ENCODE results near the gene TMIGD2.

TMIGD2 gene

DNA sequence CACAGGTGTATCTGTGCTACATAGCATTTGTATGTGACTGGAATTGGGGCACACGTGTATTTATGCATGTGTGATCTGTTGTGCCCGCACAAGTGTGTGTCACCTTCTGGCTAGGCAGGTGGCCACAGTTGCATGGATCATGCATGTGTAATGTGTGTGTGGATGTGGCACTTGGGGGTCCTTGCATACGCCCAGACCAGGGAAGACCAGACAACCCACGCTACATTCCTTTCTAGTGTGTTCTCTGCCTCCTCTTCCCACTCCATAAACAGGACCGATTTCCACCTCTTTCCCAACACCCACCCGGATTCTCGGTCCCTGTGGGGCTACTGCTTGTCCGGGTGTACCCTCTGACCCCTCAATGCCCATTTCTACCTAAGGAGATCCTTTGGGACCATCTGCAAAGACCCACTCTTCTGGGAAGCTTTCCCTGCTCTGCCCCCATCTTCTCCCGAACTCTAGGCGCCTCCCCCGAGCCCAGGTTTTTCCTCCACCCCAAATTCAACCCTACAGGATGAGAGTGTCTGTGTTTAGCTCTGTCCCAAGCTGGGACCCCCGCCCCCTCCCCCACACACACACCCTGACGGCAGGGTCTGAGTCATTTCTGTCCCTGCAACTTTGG, 24.1 kb upstream of the TMIGD2 start:
- DNase-seq, result no peak

DNA sequence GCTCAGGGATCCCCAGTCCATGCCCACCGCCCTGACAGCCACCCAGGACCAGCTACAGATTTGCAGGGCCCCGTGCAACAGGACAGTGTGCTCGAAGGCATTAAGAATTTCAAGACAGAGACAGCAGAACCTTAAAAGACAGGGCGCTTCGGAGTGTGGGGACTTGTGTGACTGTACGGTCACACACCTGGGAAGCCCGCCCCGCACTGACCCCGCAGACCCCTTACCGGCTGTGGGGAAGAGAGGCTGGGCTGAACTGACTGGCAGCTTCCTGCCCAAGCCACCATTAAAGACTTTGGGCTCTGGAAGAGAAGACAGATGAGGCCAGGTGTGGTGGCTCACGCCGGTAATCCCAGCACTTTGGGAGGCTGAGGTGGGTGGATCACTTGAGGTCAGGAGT, 22.0 kb upstream of the TMIGD2 start:
- DNase-seq, result no peak

GRCh38 chr19:4323692-4324091, 21.5 kb upstream of the TMIGD2 start:
- no peak for DNase-seq

- DNase-seq, result no peak
These were observed 20.9 kb upstream of the TMIGD2 start for GRCh38 chr19:4322942-4323665.

DNA sequence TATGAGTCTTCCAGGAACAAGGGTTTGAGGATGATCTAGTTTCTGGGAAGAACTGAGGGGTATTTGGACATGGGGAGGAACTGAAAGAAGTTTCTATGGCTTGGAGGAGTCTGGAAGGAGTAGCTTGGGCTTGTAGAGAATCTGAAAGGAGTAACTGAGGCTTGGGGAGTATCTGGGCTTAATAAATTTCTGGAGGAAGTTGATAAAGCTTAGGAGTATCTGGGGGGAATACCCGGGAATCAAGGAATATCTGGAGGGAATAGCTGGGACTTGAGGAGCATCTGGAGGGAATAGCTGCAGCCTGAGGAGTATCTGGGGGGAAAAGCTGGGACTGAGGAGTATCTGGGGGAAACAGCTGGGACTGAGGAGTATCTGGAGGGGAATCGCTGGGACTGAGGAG, 18.2 kb upstream of the TMIGD2 start:
- no peak for DNase-seq

GRCh38 chr19:4319067-4319718, 17.0 kb upstream of the TMIGD2 start:
- DNase-seq, result no peak

DNA sequence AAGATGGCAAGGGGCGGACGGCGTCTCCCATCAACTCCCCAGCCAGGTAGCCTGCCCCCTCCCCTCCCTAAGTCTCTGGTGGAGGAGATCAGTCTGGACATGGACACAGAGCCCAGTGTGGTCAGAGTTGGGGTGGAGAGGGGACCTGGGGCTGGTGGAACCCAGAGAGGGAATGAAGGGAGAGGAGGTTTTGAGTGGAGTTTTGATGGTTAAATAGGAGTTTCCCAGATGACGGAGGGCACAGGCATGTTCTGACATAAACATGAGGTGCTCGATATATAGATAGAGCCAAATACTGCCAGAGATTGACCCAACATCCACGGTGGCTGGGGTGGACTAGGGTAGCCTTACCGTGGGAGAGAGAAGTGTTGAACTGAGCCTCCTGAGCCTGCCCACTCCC, 16.3 kb upstream of the TMIGD2 start:
- no peak for DNase-seq

- no peak for DNase-seq
These were observed 14.8 kb upstream of the TMIGD2 start for GRCh38 chr19:4316956-4317355.

- DNase-seq, result no peak
These were observed 11.8 kb upstream of the TMIGD2 start for GRCh38 chr19:4313847-4314490.

DNA sequence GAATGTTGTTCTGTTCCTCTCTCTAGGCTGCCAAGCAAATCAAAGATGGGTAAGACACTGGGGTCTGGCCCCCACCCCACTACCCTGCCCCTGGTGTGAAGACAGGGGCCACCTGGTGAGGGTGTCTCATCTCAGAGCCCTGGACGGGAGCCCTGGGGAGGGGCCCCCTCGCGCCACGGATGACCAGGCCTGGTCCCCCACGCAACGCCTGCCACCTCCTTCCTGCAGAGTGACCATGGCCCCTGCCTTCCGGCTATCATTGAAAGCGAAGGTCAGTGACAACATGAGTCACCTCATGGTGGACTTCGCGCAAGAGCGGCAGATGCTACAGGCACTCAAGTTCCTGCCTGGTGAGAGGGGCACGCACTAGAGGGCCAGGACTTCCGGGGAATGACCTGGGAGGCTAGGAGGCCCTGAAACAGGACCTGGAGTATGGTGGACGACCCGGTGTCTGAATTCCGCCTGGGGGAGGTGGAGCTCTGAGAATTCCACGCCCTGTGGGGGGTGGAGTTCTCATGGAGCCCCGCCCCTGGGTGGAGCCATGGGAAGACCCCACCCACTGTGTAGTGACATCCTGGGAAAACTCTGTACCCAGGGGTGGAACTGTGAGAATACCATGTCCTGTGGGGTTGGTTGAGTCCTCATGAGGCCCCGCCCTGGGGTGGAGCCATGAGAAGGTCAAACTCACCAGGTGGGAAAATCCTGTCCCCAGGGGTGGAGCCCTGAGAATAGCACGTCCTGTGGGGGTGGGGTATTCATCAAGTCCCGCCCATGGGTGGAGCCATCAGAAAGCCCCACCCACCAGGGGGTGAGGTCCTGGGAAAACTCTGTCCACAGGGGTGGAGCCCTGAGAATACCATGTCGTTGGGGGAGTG, 8.3 kb upstream of the TMIGD2 start:
- no peak for DNase-seq

- DNase-seq, result no peak
These were observed 3.5 kb upstream of the TMIGD2 start for GRCh38 chr19:4305659-4306058.

DNA sequence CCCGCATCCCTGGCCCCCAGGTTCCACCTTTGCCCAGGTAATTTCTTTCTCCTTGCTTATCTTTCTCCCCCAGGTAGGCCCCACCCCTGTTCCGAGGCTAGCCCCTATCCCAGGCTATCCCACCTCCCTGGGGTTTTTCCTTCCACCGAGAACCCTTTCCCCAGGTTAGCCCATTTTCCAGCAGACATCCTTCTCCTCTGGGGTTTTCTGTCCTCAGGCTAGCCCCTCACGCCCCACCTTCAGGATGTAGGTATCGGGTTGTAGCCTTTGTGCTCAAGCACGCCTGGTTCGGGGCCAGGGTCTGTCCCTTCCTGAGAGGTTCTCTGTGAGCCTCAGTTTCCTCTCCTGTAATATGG, 3.0 kb upstream of the TMIGD2 start:
- no peak for DNase-seq

GRCh38 chr19:4304538-4305256, 2.5 kb upstream of the TMIGD2 start, which contains the start of gene FSD1:
Gene FSD1 (plus strand): TSS chr19:4304598. CDS start chr19:4304747, 149 bp downstream.
- peak in 1 of 2 donors; percentile 40 for DNase-seq

GRCh38 chr19:4303819-4304537, 1.8 kb upstream of the TMIGD2 start:
- no peak for DNase-seq

GRCh38 chr19:4301590-4302242, 473 bp downstream of the TMIGD2 start:
- no peak for DNase-seq

DNA sequence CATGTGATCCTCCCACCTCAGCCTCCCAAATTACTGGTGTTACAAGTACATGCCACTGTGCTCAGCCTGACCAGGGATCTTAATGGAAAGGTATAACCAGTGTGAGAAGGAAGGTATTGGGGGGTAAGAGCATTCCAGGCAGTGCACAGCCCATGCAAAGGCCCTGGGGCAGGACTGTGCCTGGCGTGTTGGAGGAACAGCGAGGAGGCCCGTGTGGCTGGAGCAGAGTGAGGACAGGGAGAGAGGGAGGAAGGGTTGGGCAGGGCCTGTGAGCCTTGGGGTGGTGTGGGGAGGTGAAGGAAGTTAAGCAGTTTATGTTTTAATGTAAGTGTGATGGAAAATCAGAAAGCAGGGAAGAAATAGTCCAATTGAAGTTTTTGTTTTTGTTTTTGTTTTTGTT, 1.6 kb downstream of the TMIGD2 start:
- no peak for DNase-seq

DNA sequence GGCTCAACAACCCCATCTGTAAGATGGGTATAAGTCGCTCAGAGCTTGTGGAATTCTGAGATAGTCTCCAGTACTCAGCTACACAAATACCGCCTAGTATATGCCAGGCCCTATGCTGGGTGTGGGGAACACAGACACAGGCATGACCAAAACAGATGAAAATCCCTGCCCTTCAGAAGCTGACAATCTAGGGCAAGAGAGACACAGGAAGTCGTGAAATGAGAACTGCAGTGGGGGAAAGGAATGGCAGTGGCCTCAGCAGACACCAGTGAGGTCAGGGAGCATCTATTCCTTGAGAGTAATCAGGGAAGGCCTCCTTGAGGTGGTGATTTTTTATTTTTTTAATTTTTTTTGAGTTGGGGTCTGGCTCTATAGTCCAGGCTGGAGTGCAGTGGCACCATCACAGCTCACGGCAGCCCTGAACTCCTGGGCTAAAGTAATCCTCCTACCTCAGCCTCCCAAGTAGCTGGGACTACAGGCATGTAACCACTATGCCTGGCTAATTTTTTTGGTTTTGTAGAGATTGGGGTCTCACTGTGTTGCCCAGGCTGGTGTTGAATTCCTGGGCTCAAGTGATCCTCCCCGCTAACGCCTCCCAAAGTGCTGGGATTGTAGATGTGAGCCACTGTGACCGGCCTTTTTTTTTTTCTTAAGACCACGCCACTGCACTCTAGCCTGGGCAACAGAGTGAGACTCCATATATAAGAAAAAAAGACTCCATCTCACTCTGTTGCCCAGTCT, 3.2 kb downstream of the TMIGD2 start:
- no peak for DNase-seq

DNA sequence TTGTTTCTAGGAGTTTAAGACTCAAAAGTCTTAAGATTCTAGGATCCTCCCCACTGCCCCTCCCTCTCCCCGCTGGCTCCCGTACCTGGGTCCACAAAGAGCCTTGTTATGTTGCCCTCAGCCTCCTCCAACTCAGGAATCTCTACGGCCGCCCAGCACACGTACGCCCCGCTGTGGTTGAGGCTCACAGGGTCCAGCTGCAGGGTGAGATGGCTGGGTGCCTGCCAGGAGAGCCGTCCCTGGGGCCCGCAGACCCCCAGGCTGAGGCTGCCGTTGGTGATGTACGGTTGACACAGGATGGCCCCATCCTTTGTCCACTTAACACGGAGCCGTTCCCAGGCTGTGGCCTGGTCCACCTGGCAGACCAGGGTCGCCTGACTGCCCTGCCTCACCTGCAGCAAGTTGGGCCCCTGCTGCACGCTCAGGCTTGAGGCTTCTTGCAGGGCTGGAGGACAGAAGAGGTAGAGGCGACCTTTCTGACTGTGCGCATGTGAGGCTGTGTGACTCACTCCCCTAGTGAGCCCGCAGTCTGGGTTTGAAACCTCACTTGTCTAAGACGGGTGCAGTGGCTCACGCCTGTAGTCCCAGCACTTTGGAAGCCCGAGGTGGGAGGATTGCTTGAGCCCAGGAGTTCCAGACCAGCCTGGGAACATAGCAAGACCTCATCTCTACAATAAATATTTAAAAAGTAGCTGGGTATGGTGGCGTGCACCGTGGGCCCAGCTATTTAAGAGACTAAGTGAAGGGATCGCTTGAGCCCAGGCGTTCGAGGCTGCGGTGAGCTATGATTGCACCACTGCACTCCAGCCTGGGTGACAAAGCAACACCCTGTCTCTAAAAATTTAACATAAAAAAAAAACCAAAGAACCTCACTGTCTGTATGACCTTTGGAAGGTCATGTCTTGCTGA, 4.0 kb downstream of the TMIGD2 start:
- no peak for DNase-seq
